HG03280 (cell line): ENCODE data around the gene POLE.
A peak's percentile ranks its signal among the peaks of the same experiment; 100 is the strongest.

ENCODE experiments used
- ATAC-seq: cut with Tn5 transposase; IDR thresholded peaks from one replicate; pipeline ENCODE4 v1.9.1; 2021; ENCODE audit warnings: mild to moderate bottlenecking, moderate library complexity; ENCODE audit not compliant: unreplicated experiment

POLE gene

GRCh38 chr12:132617822-132618682 lies 69.1 kb downstream of the POLE start:
- ATAC-seq: no peak

- no peak for ATAC-seq
Measured at GRCh38 chr12:132617135-132617701, 69.9 kb downstream of the POLE start.

GRCh38 chr12:132615579-132616038 lies 71.5 kb downstream of the POLE start:
- no peak for ATAC-seq

GRCh38 chr12:132614861-132615578 lies 72.1 kb downstream of the POLE start:
- peak; percentile 62 for ATAC-seq

- ATAC-seq: no peak
Measured at GRCh38 chr12:132614029-132614428, 73.1 kb downstream of the POLE start.

GRCh38 chr12:132611620-132612019 lies 75.5 kb downstream of the POLE start:
- ATAC-seq: no peak

- no peak for ATAC-seq
Measured at GRCh38 chr12:132610866-132611602, 76.1 kb downstream of the POLE start.

GRCh38 chr12:132610051-132610759 lies 76.9 kb downstream of the POLE start, which contains the start of gene LRCOL1:
LRCOL1 (minus strand) TSS chr12:132610582; CDS start chr12:132606251, 4,331 bp downstream.
- no peak for ATAC-seq

GRCh38 chr12:132608231-132609171 lies 78.6 kb downstream of the POLE start:
- no peak for ATAC-seq

- no peak for ATAC-seq
Measured at GRCh38 chr12:132606927-132607326, 80.2 kb downstream of the POLE start.

- ATAC-seq: no peak
Measured at GRCh38 chr12:132606466-132606865, 80.7 kb downstream of the POLE start.

- ATAC-seq: no peak
Measured at GRCh38 chr12:132605892-132606291, 81.2 kb downstream of the POLE start.

- no peak for ATAC-seq
Measured at GRCh38 chr12:132604668-132605441, 82.3 kb downstream of the POLE start.

GRCh38 chr12:132604151-132604618 lies 83.0 kb downstream of the POLE start:
- ATAC-seq: no peak

GRCh38 chr12:132603240-132604150 lies 83.6 kb downstream of the POLE start:
- no peak for ATAC-seq

- ATAC-seq: no peak
Measured at GRCh38 chr12:132602572-132603239, 84.4 kb downstream of the POLE start.
